DOHH2 (cell line): Measurements from ENCODE around the gene SFPQ.

Source experiments
- CTCF ChIP-seq: fragments of 200-600 bp; sonication (generic); IDR thresholded peaks from one replicate; pipeline ENCODE4 v1.5.1; 2014; ENCODE audit warnings: antibody characterized with exemption, mild to moderate bottlenecking, low read depth, low read length; ENCODE audit not compliant: poor library complexity, severe bottlenecking
- EZH2phosphoT487 ChIP-seq: fragments of 200-600 bp; sonication (generic); IDR thresholded peaks from 2 replicates; pipeline ENCODE4 v1.6.1; 2017; ENCODE audit warnings: borderline replicate concordance, mild to moderate bottlenecking, antibody characterized with exemption, low read length, moderate library complexity, mixed read lengths

- no peak for TF ChIP-seq EZH2phosphoT487
- no peak for TF ChIP-seq CTCF
Observed at GRCh38 chr1:35210321-35211119, 17.6 kb upstream of the SFPQ start.
